Hepatocyte (in vitro differentiated cells): ENCODE data around the gene SPATA31D4. TPM values are rescaled to one million over a fixed set of nuclear protein-coding genes. Genes with fewer than 3 reads are reported as not detected.

Source experiments
- DNase-seq: peaks from one replicate; pipeline ENCODE4 v3.0.0-alpha.2; 2016; ENCODE audit warnings: low spot score
- H2AFZ ChIP-seq: fragments of 200-600 bp; sonication (generic); 2 replicates; pipeline ENCODE4 v1.6.0; 2016; ENCODE audit warnings: antibody characterized with exemption, mild to moderate bottlenecking
- H3K27ac ChIP-seq: fragments of 200-600 bp; sonication (generic); 2 replicates; pipeline ENCODE4 v1.5.1; 2016; ENCODE audit warnings: mild to moderate bottlenecking
- H3K27me3 ChIP-seq: fragments of 200-600 bp; sonication (generic); 2 replicates; pipeline ENCODE4 v1.6.1; 2016
- H3K36me3 ChIP-seq: fragments of 200-600 bp; sonication (generic); replicated peaks from 2 replicates; pipeline ENCODE4 v1.5.1; 2016; ENCODE audit warnings: low read depth; ENCODE audit not compliant: insufficient read depth
- H3K4me1 ChIP-seq: fragments of 200-600 bp; sonication (generic); 2 replicates; pipeline ENCODE4 v1.5.1; 2016; ENCODE audit warnings: mild to moderate bottlenecking, moderate library complexity; ENCODE audit not compliant: insufficient read depth
- H3K4me2 ChIP-seq: fragments of 200-600 bp; sonication (generic); 2 replicates; pipeline ENCODE4 v1.6.0; 2016
- H3K4me3 ChIP-seq: fragments of 200-600 bp; sonication (generic); 2 replicates; pipeline ENCODE4 v1.5.1; 2016; ENCODE audit warnings: mild to moderate bottlenecking
- H3K79me2 ChIP-seq: fragments of 200-600 bp; sonication (generic); 2 replicates; pipeline ENCODE4 v1.6.0; 2017; ENCODE audit warnings: mild to moderate bottlenecking
- H3K9me2 ChIP-seq: fragments of 200-600 bp; sonication (generic); replicated peaks from 2 replicates; pipeline ENCODE4 v1.6.0; 2017; ENCODE audit warnings: mild to moderate bottlenecking; ENCODE audit not compliant: insufficient read depth
- H3K9me3 ChIP-seq: fragments of 200-600 bp; sonication (generic); 2 replicates; pipeline ENCODE4 v1.5.1; 2016; ENCODE audit warnings: low read depth, mild to moderate bottlenecking
- H4K20me1 ChIP-seq: fragments of 200-600 bp; sonication (generic); 2 replicates; pipeline ENCODE4 v1.6.0; 2016; ENCODE audit warnings: mild to moderate bottlenecking; ENCODE audit not compliant: insufficient read depth, poor library complexity, severe bottlenecking
- CTCF ChIP-seq: fragments of 200-600 bp; sonication (generic); IDR thresholded peaks from 2 replicates; pipeline ENCODE4 v1.5.1; 2016; ENCODE audit warnings: antibody characterized with exemption, mild to moderate bottlenecking; ENCODE audit not compliant: poor library complexity
- EZH2 ChIP-seq: fragments of 200-600 bp; sonication (generic); IDR thresholded peaks from 2 replicates; pipeline ENCODE4 v1.6.1; 2016; ENCODE audit warnings: antibody characterized with exemption, mild to moderate bottlenecking, borderline replicate concordance
- EZH2phosphoT487 ChIP-seq: fragments of 200-600 bp; sonication (generic); IDR thresholded peaks from one replicate; pipeline ENCODE4 v1.6.1; 2018; ENCODE audit warnings: antibody characterized with exemption, mild to moderate bottlenecking, low read depth, moderate library complexity; ENCODE audit not compliant: unreplicated experiment, severe bottlenecking
- WGBS: methylation state at CpG from one replicate; pipeline ENCODE4 v1.1.6; 2016; ENCODE audit warnings: low lambda C conversion rate; ENCODE audit errors: missing lambda C conversion rate; 5-methylcytosine and 5-hydroxymethylcytosine counted together
- polyA plus RNA-seq: library from polyadenylated mRNA; unstranded; fragments of >200 nt; fragmentation: Nextera tagmentation; extraction: Ambion mirVana; gene quantifications from 2 replicates; pipeline ENCODE4 v1.2.1, GENCODE V29; 2016
- small RNA-seq: library from RNA; depleted of rRNA; stranded (forward); fragments of <200 nt; gene quantifications from one replicate; pipeline ENCODE3, GENCODE V24; 2014
- total RNA-seq: library from RNA; depleted of rRNA; stranded (reverse); fragments of >200 nt; gene quantifications from 2 replicates; pipeline ENCODE4 v1.2.3, GENCODE V29; 2014

SPATA31D4 gene
- total and polyA plus RNA-seq, 2 experiments from 2014 or later, result not detected

- H2AFZ ChIP-seq, result no peak overlapping the region
- no peak overlapping the region for H3K4me2 ChIP-seq
- H4K20me1 ChIP-seq, result no peaks in the 10 kb centered on the region
- WGBS, result 84% methylated on average over 2 of the region's 2 CpGs
- no peak overlapping the region for H3K27ac ChIP-seq
- DNase-seq, result no peak
- no peaks in the 10 kb centered on the region for H3K36me3 ChIP-seq
- no peaks in the 10 kb centered on the region for H3K27me3 ChIP-seq
- H3K9me3 ChIP-seq, result no peaks in the 10 kb centered on the region
- no peak for TF ChIP-seq EZH2
- TF ChIP-seq CTCF, result no peak
- TF ChIP-seq EZH2phosphoT487, result no peak
- H3K79me2 ChIP-seq, result no peaks in the 10 kb centered on the region
- H3K4me1 ChIP-seq, result no peaks in the 10 kb centered on the region
- H3K4me3 ChIP-seq, result no peak overlapping the region
- H3K9me2 ChIP-seq, result no peaks in the 10 kb centered on the region
Observed at GRCh38 chr9:81979196-81979595, 51.0 kb downstream of the SPATA31D4 start.

GRCh38 chr9:81980568-81980967 lies 52.3 kb downstream of the SPATA31D4 start:
- Histone ChIP-seq H3K36me3 (no peaks in the 10 kb centered on the region), H2AFZ (no peak overlapping the region), H4K20me1 (no peaks in the 10 kb centered on the region), H3K27me3 (no peaks in the 10 kb centered on the region), H3K9me3 (no peaks in the 10 kb centered on the region), H3K27ac (no peak overlapping the region), H3K4me2 (no peak overlapping the region), H3K79me2 (no peaks in the 10 kb centered on the region), H3K4me3 (no peak overlapping the region), H3K4me1 (no peaks in the 10 kb centered on the region), H3K9me2 (no peaks in the 10 kb centered on the region)
- no peak for DNase-seq
- no peak for TF ChIP-seq CTCF
- no peak for TF ChIP-seq EZH2
- no peak for TF ChIP-seq EZH2phosphoT487

GRCh38 chr9:81981883-81982282 lies 53.7 kb downstream of the SPATA31D4 start:
- Histone ChIP-seq H3K79me2 (no peaks in the 10 kb centered on the region), H3K9me2 (no peaks in the 10 kb centered on the region), H3K36me3 (no peaks in the 10 kb centered on the region), H4K20me1 (no peaks in the 10 kb centered on the region), H2AFZ (no peak overlapping the region), H3K27me3 (no peaks in the 10 kb centered on the region), H3K4me3 (no peak overlapping the region), H3K9me3 (no peaks in the 10 kb centered on the region), H3K4me1 (no peaks in the 10 kb centered on the region), H3K4me2 (no peak overlapping the region), H3K27ac (no peak overlapping the region)
- DNase-seq, result no peak
- WGBS, result 98% methylated on average over 4 of the region's 4 CpGs
- TF ChIP-seq CTCF, result no peak
- TF ChIP-seq EZH2, result no peak
- no peak for TF ChIP-seq EZH2phosphoT487

Small RNA genes within 50 kb of the gene (small RNA-seq; reads per million reads assigned to genes)
- not detected for gene RF00189
- not detected for gene RNA5SP287

Other genes with a start within 250 kb of the SPATA31D4 start
- 100 TPM in 2 replicates for gene TLE1, start 238.9 kb upstream of the SPATA31D4 start, total RNA-seq
- gene TLE1, start 238.9 kb upstream of the SPATA31D4 start, polyA plus RNA-seq, result 117 TPM in 2 replicates
- gene SPATA31D3, start 15.1 kb downstream of the SPATA31D4 start, total RNA-seq, result not detected in 2 replicates
- gene SPATA31D3, start 15.1 kb downstream of the SPATA31D4 start, polyA plus RNA-seq, result not detected in 2 replicates
- gene SPATA31D1, start 60.3 kb downstream of the SPATA31D4 start, total RNA-seq, result not detected in 2 replicates
- not detected in 2 replicates for gene SPATA31D1, start 60.3 kb downstream of the SPATA31D4 start, polyA plus RNA-seq